SU-DHL-6 (cell line): ENCODE data around the gene CLIP3.

Source experiments
- H2AFZ ChIP-seq: fragments of 200-600 bp; sonication (generic); 2 replicates; pipeline ENCODE4 v1.6.1; 2014; ENCODE audit warnings: low read depth, mild to moderate bottlenecking, moderate library complexity, mixed read lengths, antibody characterized with exemption, low read length; ENCODE audit not compliant: severe bottlenecking
- H3F3A ChIP-seq: fragments of 200-600 bp; shearing (Covaris generic); 2 replicates; pipeline ENCODE4 v1.6.0; 2016; ENCODE audit warnings: antibody characterized with exemption, mild to moderate bottlenecking; ENCODE audit not compliant: insufficient read depth
- H3K27ac ChIP-seq: fragments of 200-600 bp; sonication (generic); 2 replicates; pipeline ENCODE4 v1.5.1; 2016; ENCODE audit warnings: low read depth, mild to moderate bottlenecking, low read length, moderate library complexity, mixed read lengths
- H3K27me3 ChIP-seq: fragments of 200-600 bp; sonication (generic), shearing (Covaris generic); 2 replicates; pipeline ENCODE4 v1.6.0; 2014; ENCODE audit warnings: mild to moderate bottlenecking, low read length
- H3K36me3 ChIP-seq: fragments of 200-600 bp; sonication (generic); 2 replicates; pipeline ENCODE4 v1.6.1; 2014; ENCODE audit warnings: mild to moderate bottlenecking, low read length, mixed read lengths
- H3K4me2 ChIP-seq: fragments of 300-600, 200-600 bp; shearing (Covaris generic), sonication (generic); 2 replicates; pipeline ENCODE4 v1.6.0; 2014; ENCODE audit warnings: low read length, low read depth, mild to moderate bottlenecking; ENCODE audit not compliant: poor library complexity, severe bottlenecking
- H3K4me3 ChIP-seq: fragments of 200-600 bp; sonication (generic); 2 replicates; pipeline ENCODE4 v1.5.1; 2014; ENCODE audit warnings: antibody characterized with exemption, low read length, mild to moderate bottlenecking, mixed read lengths; ENCODE audit not compliant: insufficient read depth, poor library complexity, severe bottlenecking
- H3K79me2 ChIP-seq: fragments of 200-600 bp; sonication (generic); 2 replicates; pipeline ENCODE4 v1.6.1; 2014; ENCODE audit warnings: mild to moderate bottlenecking, low read length, moderate library complexity; ENCODE audit not compliant: insufficient read depth
- H3K9ac ChIP-seq: fragments of 200-600 bp; sonication (generic); 2 replicates; pipeline ENCODE4 v1.7.0; 2014; ENCODE audit warnings: mild to moderate bottlenecking, low read length
- H3K9me2 ChIP-seq: fragments of 200-600 bp; sonication (generic); replicated peaks from 2 replicates; pipeline ENCODE4 v1.6.1; 2014; ENCODE audit warnings: low read length; ENCODE audit not compliant: insufficient read depth
- H3K9me3 ChIP-seq: fragments of 200-600 bp; sonication (generic); 2 replicates; pipeline ENCODE4 v1.6.1; 2014; ENCODE audit warnings: low read length, mixed read lengths; ENCODE audit not compliant: insufficient read depth
- H4K20me1 ChIP-seq: fragments of 200-600 bp; sonication (generic); 2 replicates; pipeline ENCODE4 v1.6.1; 2014; ENCODE audit warnings: low read depth, mild to moderate bottlenecking, antibody characterized with exemption, low read length, moderate library complexity, mixed read lengths
- EZH2phosphoT487 ChIP-seq: fragments of 200-600 bp; sonication (generic), shearing (Covaris generic); conservative IDR thresholded peaks from 2 replicates; pipeline ENCODE4 v1.6.1; 2018; ENCODE audit warnings: mild to moderate bottlenecking, antibody characterized with exemption, low read length, moderate library complexity, mixed read lengths
- TF ChIP-seq, protein P1 (sequence below): fragments of 200-600 bp; sonication (generic); IDR thresholded peaks from one replicate; pipeline ENCODE4 v1.5.1; 2017; ENCODE audit warnings: antibody characterized with exemption, mild to moderate bottlenecking, low read length, moderate library complexity; ENCODE audit not compliant: insufficient read depth, poor library complexity, severe bottlenecking

Gene CLIP3

DNA sequence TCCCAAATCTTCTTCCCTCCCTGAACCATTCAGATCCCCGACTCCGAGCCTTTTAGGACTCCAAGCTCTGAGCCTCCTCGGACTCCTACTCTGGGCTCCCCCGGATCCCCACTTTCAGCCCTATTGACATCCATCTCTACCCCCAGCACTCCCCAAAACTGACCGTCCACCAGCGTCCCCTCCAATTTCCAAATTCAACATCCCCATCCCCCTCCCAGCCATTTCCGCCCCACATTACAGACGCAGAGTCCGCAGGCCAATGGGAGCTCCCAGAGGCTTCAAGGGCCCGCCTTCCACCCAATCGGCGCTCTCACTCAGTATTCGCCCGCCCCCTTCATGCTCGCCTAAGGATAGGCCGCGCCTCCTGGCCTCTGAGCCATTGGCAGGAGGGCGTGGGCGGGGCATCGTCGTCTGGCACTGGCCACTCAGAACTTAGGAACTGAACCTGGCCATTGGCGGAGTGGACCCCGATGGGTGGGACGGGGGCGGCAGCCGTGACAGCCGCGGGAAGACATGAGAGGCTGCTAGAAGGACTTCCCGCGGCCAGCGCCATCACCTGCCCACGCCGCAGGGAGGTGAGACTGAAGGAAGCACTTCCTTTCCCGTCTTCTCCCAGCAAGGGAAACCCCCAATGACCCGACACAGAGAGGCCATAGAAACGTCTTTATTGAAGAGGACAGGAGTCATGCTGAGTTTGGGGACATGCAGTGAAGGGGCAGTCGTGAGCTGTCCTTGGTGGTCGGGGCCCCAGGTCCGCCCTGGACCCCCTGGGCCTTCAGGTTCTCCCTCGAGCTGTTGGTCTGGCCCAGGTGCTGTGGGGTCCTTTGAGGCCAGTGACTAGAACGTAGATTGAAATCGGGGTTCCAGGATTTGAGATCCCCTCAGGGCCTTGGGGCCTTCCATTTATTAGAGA is 18.4 kb downstream of the CLIP3 start, which contains the start of gene ALKBH6:
ALKBH6 (minus strand) TSS at position 202 of the 913 bp plus-strand sequence. CDS start 816 bp downstream, outside the sequence.
- Histone ChIP-seq H2AFZ (peak within 1 kb of the TSS; percentile 82), H3F3A (peaks cover 7% of the 10 kb centered on the region; the same call in 1 of the 2 replicates), H4K20me1 (no peaks in the 10 kb centered on the region), H3K4me3 (peak within 1 kb of the TSS; percentile 90), H3K9me3 (no peaks in the 10 kb centered on the region), H3K36me3 (no peaks in the 10 kb centered on the region), H3K4me2 (peak within 1 kb of the TSS; percentile 83), H3K27me3 (no peaks in the 10 kb centered on the region), H3K79me2 (peaks cover 12% of the 10 kb centered on the region; the same call in 1 of the 2 replicates), H3K9me2 (no peaks in the 10 kb centered on the region), H3K9ac (peak within 1 kb of the TSS; percentile 88), H3K27ac (peak within 1 kb of the TSS; percentile 18; the same call in 1 of the 2 replicates)
- no peak for TF ChIP-seq EZH2phosphoT487
- TF ChIP-seq, protein P1, sequence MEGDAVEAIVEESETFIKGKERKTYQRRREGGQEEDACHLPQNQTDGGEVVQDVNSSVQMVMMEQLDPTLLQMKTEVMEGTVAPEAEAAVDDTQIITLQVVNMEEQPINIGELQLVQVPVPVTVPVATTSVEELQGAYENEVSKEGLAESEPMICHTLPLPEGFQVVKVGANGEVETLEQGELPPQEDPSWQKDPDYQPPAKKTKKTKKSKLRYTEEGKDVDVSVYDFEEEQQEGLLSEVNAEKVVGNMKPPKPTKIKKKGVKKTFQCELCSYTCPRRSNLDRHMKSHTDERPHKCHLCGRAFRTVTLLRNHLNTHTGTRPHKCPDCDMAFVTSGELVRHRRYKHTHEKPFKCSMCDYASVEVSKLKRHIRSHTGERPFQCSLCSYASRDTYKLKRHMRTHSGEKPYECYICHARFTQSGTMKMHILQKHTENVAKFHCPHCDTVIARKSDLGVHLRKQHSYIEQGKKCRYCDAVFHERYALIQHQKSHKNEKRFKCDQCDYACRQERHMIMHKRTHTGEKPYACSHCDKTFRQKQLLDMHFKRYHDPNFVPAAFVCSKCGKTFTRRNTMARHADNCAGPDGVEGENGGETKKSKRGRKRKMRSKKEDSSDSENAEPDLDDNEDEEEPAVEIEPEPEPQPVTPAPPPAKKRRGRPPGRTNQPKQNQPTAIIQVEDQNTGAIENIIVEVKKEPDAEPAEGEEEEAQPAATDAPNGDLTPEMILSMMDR = no peak

DNA sequence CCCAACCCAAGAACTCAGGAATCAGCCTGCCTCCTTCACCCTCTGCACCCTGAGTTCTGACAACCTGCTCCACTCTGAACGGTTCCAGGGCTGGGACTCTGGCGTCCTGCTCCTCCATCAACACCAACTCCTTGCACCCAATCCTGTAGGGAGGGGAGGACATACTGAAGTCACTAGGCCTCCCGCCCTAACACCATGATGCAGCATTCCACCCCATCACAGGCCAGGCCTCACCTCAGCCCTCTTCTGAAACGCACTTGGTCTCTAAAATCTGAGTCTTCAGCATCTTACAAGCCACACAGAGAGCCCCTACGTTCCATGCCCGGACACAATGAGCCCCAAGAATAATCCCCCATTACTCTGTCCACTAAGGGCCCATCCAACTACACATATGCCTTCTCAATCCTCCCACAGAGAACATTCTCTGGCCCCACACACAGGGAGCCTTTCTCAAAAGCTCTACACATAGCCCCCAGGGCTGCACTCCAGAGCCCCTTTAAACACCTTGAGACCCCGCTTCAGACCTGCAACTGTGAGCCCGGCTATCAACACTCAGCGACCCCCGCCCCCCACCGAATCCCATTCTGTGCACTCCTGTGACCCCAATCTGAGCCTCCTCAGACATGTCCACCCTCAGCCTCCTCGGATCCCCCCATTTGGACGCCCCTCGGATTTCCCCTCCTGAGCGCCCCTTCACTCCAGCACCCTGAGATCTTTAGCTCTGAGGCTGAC is 19.2 kb downstream of the CLIP3 start:
- Histone ChIP-seq H3K4me3 (peak overlapping the region; percentile 90), H3F3A (peaks cover 7% of the 10 kb centered on the region; the same call in 1 of the 2 replicates), H3K79me2 (peaks cover 12% of the 10 kb centered on the region; the same call in 1 of the 2 replicates), H3K27ac (peak overlapping the region; percentile 18; the same call in 1 of the 2 replicates), H3K27me3 (no peaks in the 10 kb centered on the region), H3K9me3 (no peaks in the 10 kb centered on the region), H4K20me1 (no peaks in the 10 kb centered on the region), H2AFZ (peak overlapping the region; percentile 82), H3K9me2 (no peaks in the 10 kb centered on the region), H3K36me3 (no peaks in the 10 kb centered on the region), H3K4me2 (peak overlapping the region; percentile 83), H3K9ac (peak overlapping the region; percentile 88)
- TF ChIP-seq, protein P1 = no peak
- TF ChIP-seq EZH2phosphoT487 = no peak

DNA sequence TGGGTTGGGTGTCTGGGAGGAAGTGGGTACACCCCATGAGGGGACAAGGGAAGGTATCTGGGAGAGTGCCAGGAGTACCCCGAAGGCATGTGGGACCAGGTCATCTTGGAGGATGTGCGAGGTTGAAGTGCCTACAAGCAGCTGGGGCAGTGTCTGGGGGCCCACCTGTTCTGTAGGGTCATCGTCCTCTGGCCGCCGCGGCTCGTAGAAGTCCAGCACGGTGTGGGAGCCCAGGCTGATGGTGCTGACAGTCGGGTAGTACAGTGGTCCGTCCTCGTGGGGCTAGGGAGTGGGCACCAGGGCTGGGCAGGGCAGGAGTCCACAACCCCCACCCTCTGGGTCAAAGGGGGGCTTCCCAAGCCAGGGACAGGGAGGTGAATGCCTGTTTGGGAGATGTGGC is 22.3 kb downstream of the CLIP3 start:
- Histone ChIP-seq H3K27me3 (no peaks in the 10 kb centered on the region), H3K79me2 (peaks cover 12% of the 10 kb centered on the region; the same call in 1 of the 2 replicates), H3F3A (peaks cover 7% of the 10 kb centered on the region; the same call in 1 of the 2 replicates), H3K4me3 (no peak overlapping the region), H3K36me3 (no peaks in the 10 kb centered on the region), H3K9me3 (no peaks in the 10 kb centered on the region), H3K27ac (no peak overlapping the region), H2AFZ (no peak overlapping the region), H3K9me2 (no peaks in the 10 kb centered on the region), H4K20me1 (no peaks in the 10 kb centered on the region), H3K4me2 (no peak overlapping the region), H3K9ac (no peak overlapping the region)
- TF ChIP-seq, protein P1 = no peak
- TF ChIP-seq EZH2phosphoT487 = no peak
